PFSK-1 (cell line): ENCODE measurements around the gene MEGF11.

Experiments used
- POLR2AphosphoS5 ChIP-seq: IDR thresholded peaks from 2 replicates; pipeline ENCODE4 v1.6.1; 2012; ENCODE audit warnings: low read depth, mild to moderate bottlenecking, control low read depth, low read length, moderate library complexity
- SIN3A ChIP-seq: IDR thresholded peaks from 2 replicates; pipeline ENCODE4 v1.6.1; 2012; ENCODE audit warnings: mild to moderate bottlenecking, low read length, moderate library complexity, borderline replicate concordance; ENCODE audit not compliant: insufficient read depth
- TAF1 ChIP-seq: IDR thresholded peaks from 2 replicates; pipeline ENCODE4 v1.6.1; 2012; ENCODE audit warnings: low read length, control low read depth, borderline replicate concordance; ENCODE audit not compliant: insufficient read depth
- TF ChIP-seq, protein P1 (sequence below), 2 experiments: IDR thresholded peaks; 2 replicates each; pipeline versions ENCODE4 v1.6.1 to v1.8.0; 2011 to 2012; ENCODE audit warnings: low read depth in 2 of 2, low read length in 2 of 2, control low read depth in 1 of 2, inconsistent platforms in 1 of 2, mild to moderate bottlenecking in 1 of 2, moderate library complexity in 1 of 2; ENCODE audit not compliant: insufficient read depth in 1 of 2

DNA sequence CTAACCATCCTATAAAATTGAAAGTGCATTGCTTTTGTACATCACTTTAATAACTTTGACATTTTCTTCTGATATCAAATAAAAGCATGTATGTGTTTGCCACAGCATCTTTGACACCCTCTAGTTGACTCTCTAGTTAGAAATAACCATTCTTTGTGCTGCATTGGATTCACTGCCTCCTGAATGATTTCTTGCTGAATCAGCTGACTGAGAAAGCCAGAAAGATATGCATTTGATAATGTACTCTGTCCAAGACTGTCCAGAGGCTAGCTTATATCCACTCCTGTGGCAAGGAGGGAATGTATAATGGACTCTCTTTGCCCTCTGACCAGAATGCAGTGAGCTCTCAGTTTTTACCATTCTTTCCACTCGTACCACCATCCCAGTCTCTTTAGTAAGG, 378.1 kb downstream of the MEGF11 start:
- no peak for TF ChIP-seq POLR2AphosphoS5
- TF ChIP-seq SIN3A: no peak
- TF ChIP-seq, protein P1, sequence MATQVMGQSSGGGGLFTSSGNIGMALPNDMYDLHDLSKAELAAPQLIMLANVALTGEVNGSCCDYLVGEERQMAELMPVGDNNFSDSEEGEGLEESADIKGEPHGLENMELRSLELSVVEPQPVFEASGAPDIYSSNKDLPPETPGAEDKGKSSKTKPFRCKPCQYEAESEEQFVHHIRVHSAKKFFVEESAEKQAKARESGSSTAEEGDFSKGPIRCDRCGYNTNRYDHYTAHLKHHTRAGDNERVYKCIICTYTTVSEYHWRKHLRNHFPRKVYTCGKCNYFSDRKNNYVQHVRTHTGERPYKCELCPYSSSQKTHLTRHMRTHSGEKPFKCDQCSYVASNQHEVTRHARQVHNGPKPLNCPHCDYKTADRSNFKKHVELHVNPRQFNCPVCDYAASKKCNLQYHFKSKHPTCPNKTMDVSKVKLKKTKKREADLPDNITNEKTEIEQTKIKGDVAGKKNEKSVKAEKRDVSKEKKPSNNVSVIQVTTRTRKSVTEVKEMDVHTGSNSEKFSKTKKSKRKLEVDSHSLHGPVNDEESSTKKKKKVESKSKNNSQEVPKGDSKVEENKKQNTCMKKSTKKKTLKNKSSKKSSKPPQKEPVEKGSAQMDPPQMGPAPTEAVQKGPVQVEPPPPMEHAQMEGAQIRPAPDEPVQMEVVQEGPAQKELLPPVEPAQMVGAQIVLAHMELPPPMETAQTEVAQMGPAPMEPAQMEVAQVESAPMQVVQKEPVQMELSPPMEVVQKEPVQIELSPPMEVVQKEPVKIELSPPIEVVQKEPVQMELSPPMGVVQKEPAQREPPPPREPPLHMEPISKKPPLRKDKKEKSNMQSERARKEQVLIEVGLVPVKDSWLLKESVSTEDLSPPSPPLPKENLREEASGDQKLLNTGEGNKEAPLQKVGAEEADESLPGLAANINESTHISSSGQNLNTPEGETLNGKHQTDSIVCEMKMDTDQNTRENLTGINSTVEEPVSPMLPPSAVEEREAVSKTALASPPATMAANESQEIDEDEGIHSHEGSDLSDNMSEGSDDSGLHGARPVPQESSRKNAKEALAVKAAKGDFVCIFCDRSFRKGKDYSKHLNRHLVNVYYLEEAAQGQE (IDR thresholded peaks at IDR 0.05; ENCODE audit: insufficient read depth in 1 of 2, low read depth in 2 of 2, low read length in 2 of 2): no peak
- no peak for TF ChIP-seq TAF1
